Activated CD8-positive, alpha-beta memory T cell treated with anti-CD3 and anti-CD28 coated beads for 24 hours (primary cell): Measurements from ENCODE around the gene TLR8.

Experiments used
- DNase-seq: peaks from one replicate; pipeline ENCODE4 v3.0.0-alpha.2; 2020

Gene TLR8

DNA sequence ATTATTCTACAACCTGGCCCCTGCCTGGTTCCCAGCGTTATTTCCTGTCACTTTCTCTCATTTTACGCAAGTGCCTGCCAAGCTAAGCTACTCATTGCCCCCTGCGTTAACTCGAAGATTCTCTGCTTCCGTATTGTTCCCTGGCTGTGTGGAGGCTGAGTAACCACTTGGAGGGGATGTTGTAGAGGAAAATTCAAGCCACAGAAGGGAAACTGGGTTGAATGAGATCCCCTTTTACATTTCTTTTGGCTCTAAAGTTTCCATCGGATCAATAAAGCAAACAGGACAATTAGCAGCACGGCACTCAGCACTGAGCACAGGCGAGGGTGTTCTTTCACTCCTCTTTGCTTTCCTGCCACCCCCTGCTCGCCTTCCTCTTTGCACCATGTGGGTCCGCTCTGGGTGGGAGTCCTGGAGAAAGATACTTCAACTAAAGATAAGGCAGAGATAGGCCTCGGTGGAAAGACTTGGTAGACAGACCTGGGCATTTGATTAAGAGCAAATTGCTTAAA is 64.3 kb downstream of the TLR8 start:
- DNase-seq, result peak; percentile 71

DNA sequence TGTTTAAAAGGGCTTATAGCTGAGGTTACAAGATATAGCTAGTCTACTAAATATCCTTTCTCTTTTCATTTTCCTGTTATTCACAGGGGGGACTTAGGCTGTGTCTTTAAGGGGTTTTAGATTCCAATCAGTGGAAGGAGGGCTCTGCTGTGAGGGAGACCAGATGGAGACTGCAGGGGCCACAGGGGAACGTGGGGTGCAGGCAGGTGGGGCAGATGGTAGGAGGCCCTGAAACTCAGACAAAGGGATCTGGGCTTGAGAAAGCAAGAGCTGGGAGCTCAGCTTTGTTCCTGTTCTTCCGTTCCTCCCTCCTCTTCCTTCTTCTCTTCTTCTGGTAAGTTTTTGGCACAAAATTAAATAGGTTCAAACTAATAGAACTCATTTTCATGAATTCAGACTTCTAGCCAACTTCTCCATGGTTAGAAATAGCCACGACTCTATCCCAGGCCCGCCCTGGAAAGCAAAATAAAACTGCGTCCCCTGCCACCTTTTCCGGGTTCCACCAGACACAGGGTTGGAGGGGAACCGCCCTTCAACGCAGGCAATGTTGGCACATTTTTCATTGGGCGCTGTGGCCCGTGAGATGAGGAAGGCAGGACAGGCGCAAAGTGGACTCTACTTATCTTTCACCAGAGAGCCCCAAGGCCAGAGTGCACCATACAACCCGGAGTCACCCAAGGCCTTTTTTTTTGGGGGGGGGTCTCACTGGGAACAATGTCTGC is 65.0 kb downstream of the TLR8 start:
- DNase-seq, result peak; percentile 67

DNA sequence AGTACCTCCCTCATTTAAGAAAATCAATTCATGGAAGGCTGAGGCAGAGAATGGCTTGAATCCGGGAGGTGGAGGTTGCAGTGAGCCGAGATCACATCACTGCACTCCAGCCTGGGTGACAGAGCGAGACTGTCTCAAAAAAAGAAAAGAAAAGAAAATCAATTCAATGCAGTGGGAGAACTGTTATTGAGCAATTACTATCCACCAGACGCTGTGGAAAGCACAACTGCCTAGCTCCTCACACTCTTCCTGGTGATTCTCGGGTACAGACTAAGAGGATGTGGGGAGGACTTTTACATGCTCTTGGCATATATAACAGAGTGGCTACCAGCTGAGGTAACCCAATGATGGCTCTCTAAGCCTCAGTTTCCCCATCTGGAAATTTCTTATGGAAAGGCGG is 65.8 kb downstream of the TLR8 start:
- no peak for DNase-seq
